BJ (cell line): Measurements from ENCODE around the gene NXNL1. TPM values are rescaled to one million over a fixed set of nuclear protein-coding genes. Genes with fewer than 3 reads are reported as not detected.
A peak's percentile ranks its signal among the peaks of the same experiment; 100 is the strongest.

Experiments
- CTCF ChIA-PET: fragments of 350-600 bp; formaldehyde crosslinking; extraction: SDS; loops from one replicate; lab custom pipeline; 2021; ENCODE audit warnings: antibody characterized with exemption, inconsistent platforms; lab: Yijun Ruan, JAX
- POLR2A ChIA-PET: fragments of 300-600 bp; sonication (Branson Sonifier 250); formaldehyde crosslinking; extraction: SDS; loops from one replicate; lab custom pipeline; 2021; ENCODE audit warnings: antibody characterized with exemption; lab: Charles Lee
- DNase-seq: peaks from one replicate; pipeline ENCODE4 v3.0.0-alpha.2; 2011; ENCODE audit warnings: low read depth
- H3K27me3 ChIP-seq: 2 replicates; pipeline ENCODE4 v1.6.0; 2011; ENCODE audit warnings: low read length; ENCODE audit not compliant: control insufficient read depth, insufficient read depth
- H3K36me3 ChIP-seq: 2 replicates; pipeline ENCODE4 v1.5.1; 2011; ENCODE audit warnings: low read length; ENCODE audit not compliant: control insufficient read depth, insufficient read depth
- H3K4me3 ChIP-seq: 2 replicates; pipeline ENCODE4 v1.5.1; 2011; ENCODE audit warnings: low read depth, mild to moderate bottlenecking, control low read depth, low read length
- polyA plus RNA-seq: library from polyadenylated mRNA; depleted of rRNA; stranded (reverse); fragments of >200 nt; gene quantifications from 2 replicates; pipeline ENCODE4 v1.2.3, GENCODE V29; 2011
- TF ChIP-seq, protein P1 (sequence below): IDR thresholded peaks from 2 replicates; pipeline ENCODE4 v1.5.1; 2011; ENCODE audit warnings: low read depth, mild to moderate bottlenecking, control low read depth, inconsistent platforms, low read length, moderate library complexity; ENCODE audit not compliant: insufficient read depth

Gene NXNL1
- polyA plus RNA-seq, 1 experiment, result not detected

DNA sequence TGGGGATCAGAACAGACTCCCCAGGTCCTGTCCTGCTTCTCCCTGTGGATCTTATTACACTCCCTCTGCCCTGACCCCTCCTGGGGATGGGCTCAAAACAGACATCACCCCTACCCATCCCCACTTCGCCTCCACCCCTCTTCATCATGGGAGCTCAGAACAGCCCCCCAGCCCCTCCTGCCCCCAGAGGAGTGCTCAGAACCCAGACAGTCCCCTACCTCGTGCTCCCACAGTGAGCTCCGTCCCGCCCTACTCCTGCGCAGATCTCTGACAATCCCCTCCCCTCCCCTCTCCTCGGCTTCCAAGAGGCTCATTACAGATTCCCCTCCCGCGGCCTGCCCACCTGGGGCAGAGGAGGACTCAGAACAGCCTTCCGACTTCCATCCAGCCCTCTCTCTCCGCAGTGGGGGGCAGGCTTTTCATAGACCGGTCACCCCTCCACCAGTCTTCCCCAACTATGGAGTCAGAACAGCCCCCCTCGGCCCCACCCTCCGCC, 6.1 kb downstream of the NXNL1 start:
- ChIA-PET CTCF (interaction anchor here (0.7 to 3.5 kb wide), 4 partner anchors 12 to 119 kb away, joined by 3 to 23 read pairs (median 5); no protein-coding TSS in a partner anchor), POLR2A (no interaction called here)
- H3K27me3 ChIP-seq, result peaks cover 9% of the 10 kb centered on the region
- H3K36me3 ChIP-seq, result no peaks in the 10 kb centered on the region
- DNase-seq, result no peak
- TF ChIP-seq, protein P1, sequence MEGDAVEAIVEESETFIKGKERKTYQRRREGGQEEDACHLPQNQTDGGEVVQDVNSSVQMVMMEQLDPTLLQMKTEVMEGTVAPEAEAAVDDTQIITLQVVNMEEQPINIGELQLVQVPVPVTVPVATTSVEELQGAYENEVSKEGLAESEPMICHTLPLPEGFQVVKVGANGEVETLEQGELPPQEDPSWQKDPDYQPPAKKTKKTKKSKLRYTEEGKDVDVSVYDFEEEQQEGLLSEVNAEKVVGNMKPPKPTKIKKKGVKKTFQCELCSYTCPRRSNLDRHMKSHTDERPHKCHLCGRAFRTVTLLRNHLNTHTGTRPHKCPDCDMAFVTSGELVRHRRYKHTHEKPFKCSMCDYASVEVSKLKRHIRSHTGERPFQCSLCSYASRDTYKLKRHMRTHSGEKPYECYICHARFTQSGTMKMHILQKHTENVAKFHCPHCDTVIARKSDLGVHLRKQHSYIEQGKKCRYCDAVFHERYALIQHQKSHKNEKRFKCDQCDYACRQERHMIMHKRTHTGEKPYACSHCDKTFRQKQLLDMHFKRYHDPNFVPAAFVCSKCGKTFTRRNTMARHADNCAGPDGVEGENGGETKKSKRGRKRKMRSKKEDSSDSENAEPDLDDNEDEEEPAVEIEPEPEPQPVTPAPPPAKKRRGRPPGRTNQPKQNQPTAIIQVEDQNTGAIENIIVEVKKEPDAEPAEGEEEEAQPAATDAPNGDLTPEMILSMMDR, result no peak
- no peak overlapping the region for H3K4me3 ChIP-seq

DNA sequence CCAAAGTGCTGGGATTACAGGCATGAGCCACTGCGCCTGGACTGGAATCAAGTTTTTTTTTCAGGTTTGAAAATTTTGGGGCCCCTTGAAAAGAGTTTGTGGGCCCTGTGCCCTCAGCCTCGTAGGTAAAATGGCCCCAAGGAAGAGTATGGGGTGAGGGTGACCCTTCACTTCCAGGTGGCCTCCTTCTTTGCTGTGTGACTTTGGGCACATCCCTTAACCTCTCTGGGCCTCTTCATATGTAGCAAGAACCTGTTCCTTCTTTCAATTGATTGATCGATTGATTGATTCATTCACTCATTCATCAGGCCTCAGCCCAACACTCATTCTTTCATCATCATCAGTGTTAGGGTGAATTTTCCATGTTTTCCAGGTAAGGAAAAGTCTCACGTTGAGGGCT, 8.9 kb downstream of the NXNL1 start:
- no peaks in the 10 kb centered on the region for H3K36me3 ChIP-seq
- CTCF ChIA-PET, result interaction anchor here (0.7 to 1.5 kb wide), 3 partner anchors 14 to 122 kb away, joined by 3 to 4 read pairs (median 4); no protein-coding TSS in a partner anchor
- H3K27me3 ChIP-seq, result peaks cover 16% of the 10 kb centered on the region
- TF ChIP-seq, protein P1, result no peak
- DNase-seq, result no peak
- no peak overlapping the region for H3K4me3 ChIP-seq
- POLR2A ChIA-PET, result no interaction called here

DNA sequence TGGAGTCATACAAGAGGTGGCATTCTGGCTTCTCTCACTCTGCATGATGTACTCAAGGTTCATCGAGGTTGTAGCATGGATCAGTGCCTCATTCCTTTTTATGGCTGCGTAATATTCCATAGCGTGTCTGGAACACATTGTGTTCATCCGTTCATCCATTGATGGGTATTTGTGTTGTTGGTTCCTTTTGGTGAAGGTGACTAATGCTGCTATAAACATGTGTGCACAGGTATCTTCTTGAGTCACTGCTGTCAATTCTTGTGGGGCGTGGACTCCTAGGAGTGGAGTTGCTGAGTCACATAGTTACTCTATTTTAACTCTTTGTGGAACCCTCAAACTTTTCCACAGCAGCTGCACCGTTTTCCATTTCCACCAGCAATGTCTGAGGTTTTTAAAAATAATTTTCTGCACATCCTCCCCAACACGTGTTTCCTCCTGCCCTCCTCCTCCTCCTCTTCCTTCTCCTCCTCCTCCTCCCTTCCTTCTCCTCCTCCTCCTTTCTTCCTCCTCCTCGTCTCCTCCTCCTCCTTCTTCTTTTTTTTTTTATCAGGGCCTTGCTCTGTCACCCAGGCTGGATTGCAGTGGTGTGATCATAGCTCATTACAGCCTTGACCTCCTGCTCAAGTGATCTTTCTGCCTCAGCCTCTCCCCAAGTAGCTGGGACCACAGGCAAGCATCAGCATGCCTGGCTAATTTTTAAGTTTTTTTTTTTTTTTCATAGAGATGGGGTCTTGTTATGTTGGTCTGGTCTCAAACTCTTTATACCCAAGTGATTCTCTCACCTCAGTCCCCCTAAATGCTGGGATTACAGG, 10.3 kb downstream of the NXNL1 start:
- H3K27me3 ChIP-seq, result peaks cover 17% of the 10 kb centered on the region
- H3K36me3 ChIP-seq, result no peaks in the 10 kb centered on the region
- ChIA-PET POLR2A (no interaction called here), CTCF (interaction anchor here (0.7 to 2.0 kb wide), 3 partner anchors 13 to 79 kb away, joined by 3 to 5 read pairs (median 4); no protein-coding TSS in a partner anchor)
- H3K4me3 ChIP-seq, result no peak overlapping the region
- TF ChIP-seq, protein P1, result no peak
- no peak for DNase-seq

DNA sequence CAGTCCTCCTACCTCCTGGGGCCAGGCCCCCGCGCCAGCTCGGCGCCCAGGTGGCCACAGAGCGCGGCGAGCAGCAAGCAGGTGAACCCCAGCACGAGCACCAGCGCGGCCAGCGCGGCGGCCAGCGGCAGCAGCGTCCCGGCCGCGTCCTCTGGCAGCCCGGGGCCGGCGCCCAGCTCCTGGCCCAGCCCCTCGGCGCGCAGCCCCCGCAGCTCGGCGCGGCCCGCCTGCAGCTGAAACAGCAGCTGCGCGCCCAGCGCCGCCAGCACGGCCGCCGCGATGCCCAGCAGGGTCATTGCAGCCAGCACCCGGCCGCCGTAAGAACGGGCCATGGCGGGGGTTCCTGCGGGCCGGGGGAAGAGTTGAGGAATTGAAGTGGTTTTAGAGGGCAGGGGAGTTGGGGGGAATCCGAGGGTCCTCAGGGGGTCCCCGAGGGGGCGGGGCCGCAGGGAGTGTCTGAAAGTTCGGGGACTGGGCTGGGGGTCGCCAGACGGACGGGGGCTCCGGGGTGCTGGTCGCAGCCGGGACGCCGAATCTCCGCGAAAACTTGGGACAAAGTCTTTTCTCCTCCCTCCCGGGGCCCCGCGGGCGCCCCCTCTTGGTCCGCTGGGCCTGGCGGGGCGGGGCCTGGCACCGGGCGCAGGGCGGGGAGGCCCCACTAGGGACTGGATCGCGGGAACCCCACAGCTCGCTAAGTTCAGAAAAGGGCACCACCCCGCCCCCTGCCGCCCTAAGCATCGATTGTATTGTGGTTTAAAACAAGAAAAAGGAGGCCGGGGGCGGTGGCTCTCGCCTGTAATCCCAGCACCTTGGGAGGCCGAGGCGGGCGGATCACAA, 12.4 kb downstream of the NXNL1 start, which contains the start of gene TMEM221:
TMEM221 (minus strand) TSS at position 538 of the 837 bp plus-strand sequence; CDS start at position 332, 206 bp downstream.
- no peak for DNase-seq
- no peaks in the 10 kb centered on the region for H3K36me3 ChIP-seq
- TF ChIP-seq, protein P1, result peak; percentile 62
- CTCF ChIA-PET, result interaction anchor here (0.8 to 2.0 kb wide), 12 partner anchors 11 to 327 kb away, joined by 3 to 6 read pairs (median 4); no protein-coding TSS in a partner anchor
- H3K4me3 ChIP-seq, result peak within 1 kb of the TSS; percentile 35
- peaks cover 12% of the 10 kb centered on the region for H3K27me3 ChIP-seq
- POLR2A ChIA-PET, result no interaction called here

DNA sequence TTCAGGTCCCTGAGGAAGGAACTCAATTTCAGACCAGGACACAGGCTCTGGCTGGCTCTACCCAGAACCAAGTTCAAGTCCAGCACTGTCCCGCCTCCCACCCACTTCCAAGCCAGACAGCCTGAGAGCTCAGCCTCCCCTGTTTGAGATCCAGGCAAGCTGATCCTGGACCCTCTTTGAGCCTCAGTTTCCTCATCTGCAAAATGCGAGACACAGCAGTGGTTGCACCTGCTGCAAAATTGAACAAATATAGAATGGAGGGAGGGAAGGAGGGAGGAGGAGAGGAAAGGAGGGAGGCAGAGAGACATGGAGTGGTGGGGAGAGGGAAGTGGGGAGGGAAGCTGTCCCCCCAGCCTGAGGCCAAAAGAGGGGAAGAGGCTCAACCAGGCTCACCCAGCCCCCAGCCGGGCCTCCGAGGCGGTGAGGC, 13.0 kb downstream of the NXNL1 start:
- POLR2A ChIA-PET, result no interaction called here

More for the DNA sequence above, 13.0 kb downstream of the NXNL1 start:
- DNase-seq, result no peak
- Histone ChIP-seq H3K27me3 (peaks cover 12% of the 10 kb centered on the region), H3K4me3 (no peak overlapping the region), H3K36me3 (no peaks in the 10 kb centered on the region)
- CTCF ChIA-PET, result interaction anchor here (0.8 to 1.9 kb wide), 8 partner anchors 14 to 53 kb away, joined by 3 to 6 read pairs (median 4); no protein-coding TSS in a partner anchor
- TF ChIP-seq, protein P1, result no peak
